ENCODE data around the gene ATP12A.

GRCh38 chr13:24698686-24699085 is 18.5 kb downstream of the ATP12A start:
- TF ChIP-seq CTCF (IDR thresholded peaks at IDR 0.05) (no peak), TCF7L2 (IDR thresholded peaks at IDR 0.05; ENCODE audit: low read depth, low read length) (no peak)
